ENCODE results near the gene RELN.
A peak's percentile ranks its signal among the peaks of the same experiment; 100 is the strongest.

Gene RELN

DNA sequence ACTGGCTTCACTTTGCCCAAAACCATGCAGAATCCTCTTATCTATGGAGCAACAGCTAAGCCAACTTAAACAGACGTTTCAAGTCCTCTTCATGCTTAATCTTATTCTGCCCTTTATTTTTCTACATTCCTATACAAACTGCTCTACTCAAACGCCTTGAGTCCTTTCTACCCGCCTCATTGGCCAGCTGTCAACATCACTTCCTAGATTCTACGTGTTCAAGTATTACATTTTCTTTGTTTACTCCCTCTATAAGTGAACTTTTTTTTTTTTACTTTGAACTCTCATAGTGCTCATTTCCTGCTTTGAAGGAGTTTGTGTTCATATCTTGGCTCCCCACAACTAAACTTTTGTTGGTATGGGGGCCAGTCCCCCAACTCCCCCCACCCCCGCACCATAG is 514.5 kb downstream of the RELN start:
- no peak for DNase-seq (ENCODE audit: low spot score)

- no peak for DNase-seq (ENCODE audit: low spot score)
These were observed 520.1 kb downstream of the RELN start for GRCh38 chr7:103469095-103469948.

DNA sequence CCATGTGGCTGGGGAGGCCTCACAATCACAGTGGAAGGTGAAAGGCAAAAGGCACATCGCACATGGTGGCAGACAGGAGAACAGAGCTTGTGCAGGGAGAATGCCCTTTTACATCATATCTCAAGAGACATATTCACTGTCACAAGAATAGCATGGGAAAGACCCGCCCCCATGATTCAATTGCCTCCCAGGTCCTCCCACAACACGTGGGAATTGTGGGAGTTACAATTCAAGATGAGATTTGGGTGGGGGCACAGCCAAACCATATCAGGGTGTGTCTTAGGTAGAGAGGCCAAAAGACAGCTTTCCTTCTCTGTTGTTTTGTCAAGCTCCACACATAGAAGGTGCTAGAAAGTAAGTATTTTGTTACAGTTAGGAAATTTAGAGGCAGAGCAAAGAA is 522.6 kb downstream of the RELN start:
- no peak for DNase-seq (ENCODE audit: low spot score)

- no peak for DNase-seq (ENCODE audit: low spot score)
These were observed 527.1 kb downstream of the RELN start for GRCh38 chr7:103462358-103462757.

DNA sequence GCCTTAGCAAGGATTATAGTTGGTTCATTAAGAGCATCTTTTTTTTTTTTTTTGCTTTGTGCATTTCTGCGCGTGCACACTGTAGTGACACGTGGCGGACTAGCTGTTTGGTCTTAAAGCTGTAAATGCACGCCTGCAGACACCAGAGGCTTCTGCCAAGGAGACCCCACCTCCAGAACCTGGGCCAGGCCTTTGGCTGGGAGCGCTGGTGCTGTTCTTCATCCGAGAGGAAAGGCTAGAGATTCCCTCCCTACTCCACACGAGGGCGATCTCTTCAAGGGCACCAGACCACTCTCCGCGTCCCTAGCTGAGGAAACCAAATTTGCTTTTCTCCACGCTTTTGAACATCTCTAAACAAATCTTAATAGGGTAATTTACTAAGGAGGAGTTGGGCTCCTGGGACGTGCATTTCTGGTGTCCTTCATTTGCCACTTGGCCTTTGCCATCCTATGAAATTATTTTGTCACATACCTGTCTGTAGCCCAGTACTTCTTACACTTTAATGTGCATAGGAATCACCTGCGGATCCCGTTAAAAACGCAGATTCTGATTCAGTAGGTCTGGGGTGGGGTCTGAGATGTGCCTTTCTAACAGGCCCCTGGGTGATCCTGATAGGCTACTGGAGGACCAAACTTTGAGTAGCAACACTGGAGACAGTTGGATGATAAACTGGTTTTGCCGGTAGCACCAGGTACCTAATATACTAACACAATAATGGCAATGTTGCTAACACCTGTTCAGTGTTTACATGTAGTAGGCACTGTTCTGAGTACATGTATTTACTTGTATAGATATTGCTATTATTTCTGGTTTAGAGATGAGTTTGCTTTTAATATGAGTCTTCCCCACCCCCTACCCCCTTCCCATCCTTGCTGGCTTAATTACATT is 542.1 kb downstream of the RELN start:
- peak; percentile 46 for DNase-seq (ENCODE audit: low spot score)

DNA sequence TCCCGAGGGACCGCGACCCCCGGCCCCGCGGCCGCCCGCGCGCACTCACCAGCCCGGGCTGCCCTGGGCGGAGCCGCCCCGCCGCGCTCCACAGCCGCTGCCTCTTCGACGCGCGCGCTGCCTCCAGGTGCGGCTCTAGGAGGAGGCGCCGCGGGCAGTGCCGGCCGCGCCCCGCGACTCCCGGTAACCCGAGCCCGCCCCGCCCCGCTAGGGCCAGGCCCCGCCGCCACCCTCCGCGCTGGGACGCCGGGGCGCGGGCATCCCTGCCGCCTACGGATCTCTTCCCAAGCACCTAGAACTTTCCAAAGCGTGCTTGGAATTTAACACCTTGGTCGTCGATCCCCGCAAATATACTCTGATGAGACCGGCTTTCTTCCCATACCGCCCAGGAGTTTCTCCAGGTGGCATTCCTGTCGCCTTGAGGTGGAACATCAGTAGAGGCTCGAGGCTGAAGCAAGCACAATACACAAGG is 543.4 kb downstream of the RELN start, which contains the start of gene SLC26A5:
Gene SLC26A5, minus strand, starts transcription at position 159 of the 472 bp plus-strand sequence. CDS start 24,693 bp downstream, outside the sequence.
- no peak for DNase-seq (ENCODE audit: low spot score)

DNA sequence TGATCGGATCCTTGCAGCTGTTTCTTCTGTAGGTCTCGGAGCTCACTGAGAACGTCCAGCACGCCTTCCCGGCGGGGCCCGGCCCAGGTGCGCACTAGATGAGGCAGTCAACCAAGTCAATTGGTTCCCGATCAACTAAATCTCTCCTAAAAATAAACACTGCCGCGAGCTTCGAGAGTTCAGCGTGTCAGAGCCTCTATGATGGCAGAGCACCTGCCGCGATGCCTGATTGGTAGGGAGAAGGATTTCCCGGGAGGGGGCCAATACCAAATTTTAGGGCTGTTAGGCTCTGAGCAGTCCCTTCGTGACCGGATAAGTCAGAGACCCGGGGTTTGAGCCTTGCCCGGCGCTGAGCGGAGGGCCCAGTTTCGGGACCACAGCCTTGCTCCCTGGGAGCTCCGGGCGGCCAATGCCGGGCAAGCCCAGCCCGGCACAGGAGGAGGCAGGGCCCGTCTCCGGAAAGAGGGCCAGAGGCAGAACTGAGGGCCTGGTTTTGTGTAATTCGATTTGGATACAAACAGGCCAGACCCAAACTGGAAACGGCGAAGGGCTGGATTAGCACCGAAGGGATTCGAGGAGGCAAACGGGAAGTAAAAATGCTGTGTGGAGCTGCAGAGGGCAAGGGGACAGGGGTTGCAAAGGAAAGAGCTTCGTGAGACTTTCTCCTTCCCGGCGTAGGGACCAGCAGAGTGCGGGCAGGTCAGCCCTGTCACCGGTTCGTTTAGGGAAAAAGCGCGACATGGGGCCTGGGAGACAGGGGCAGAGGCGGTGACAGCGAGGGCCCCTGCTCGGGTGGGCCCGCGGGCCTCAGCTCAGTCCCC is 544.0 kb downstream of the RELN start:
- no peak for DNase-seq (ENCODE audit: low spot score)

GRCh38 chr7:103439661-103440060 is 549.8 kb downstream of the RELN start:
- DNase-seq (ENCODE audit: low spot score): no peak

- DNase-seq (ENCODE audit: low spot score): no peak
These were observed 551.8 kb downstream of the RELN start for GRCh38 chr7:103437623-103438022.

GRCh38 chr7:103432712-103433111 is 556.7 kb downstream of the RELN start:
- DNase-seq (ENCODE audit: low spot score): no peak

GRCh38 chr7:103425177-103425576 is 564.3 kb downstream of the RELN start:
- no peak for DNase-seq (ENCODE audit: low spot score)

DNA sequence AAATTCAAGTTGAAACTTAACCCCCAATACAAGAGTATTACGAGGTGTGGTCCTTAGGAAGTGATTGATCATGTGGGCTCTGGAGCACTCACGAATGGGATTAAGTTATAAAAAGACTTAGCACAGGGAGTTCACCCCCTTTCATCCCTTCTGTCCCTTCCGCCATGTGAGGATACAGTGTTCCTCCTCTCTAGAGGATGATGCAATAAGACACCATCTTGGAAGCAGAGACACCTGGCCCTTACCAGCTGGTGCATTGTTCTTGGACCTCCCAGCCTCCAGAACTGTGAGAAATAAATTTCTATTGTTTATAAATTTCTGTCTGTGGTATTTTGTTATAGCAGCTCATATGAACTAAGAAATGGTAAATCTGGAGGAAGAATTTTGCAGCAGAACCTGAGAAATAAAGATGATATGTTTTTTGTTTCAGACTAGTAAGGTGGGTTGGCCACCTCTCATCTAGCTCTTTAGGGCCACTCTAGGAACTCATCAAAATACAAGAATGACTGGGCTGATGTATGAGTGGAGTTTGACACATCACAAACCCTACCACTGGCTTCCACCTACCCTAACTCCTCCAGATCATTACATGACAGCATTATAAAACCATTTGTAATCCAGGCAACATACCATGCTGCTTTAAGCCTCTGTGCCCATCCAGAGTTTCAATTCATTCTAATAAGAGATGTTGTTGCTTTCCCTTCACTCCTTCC is 565.8 kb downstream of the RELN start:
- no peak for DNase-seq (ENCODE audit: low spot score)
